22Rv1 (cell line): ENCODE results near the gene CDKAL1.

Experiments
- H3K27ac ChIP-seq: fragments of 450-650 bp; 2 replicates; pipeline ENCODE4 v1.5.1; 2017
- ZFX ChIP-seq: fragments of 450-650 bp; IDR thresholded peaks from 2 replicates; pipeline ENCODE4 v1.6.1; 2017; ENCODE audit warnings: antibody characterized with exemption, borderline replicate concordance
- TF ChIP-seq, protein P1 (sequence below): fragments of 450-650 bp; IDR thresholded peaks from 2 replicates; pipeline ENCODE4 v1.5.1; 2017; ENCODE audit warnings: mild to moderate bottlenecking

Gene CDKAL1

DNA sequence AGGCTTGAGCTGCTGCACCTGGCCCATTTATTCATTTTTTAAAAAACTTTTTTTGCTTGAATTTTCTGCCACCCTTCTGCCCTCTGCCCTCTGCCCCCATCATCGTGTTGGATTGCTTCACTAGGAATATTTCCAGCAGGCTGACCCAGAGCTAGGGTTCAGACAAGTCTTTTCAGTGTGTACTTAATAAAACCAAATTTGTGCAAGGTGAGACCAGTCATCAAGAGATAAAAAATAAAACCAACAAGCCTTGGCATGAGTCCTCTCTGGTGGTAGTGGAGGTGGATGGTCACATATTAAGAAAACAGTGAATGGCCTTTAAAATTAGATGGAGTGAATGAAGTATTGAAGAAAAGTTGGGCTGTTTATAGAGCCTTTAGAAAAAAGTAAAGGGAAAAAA, 239.6 kb downstream of the CDKAL1 start:
- TF ChIP-seq, protein P1, sequence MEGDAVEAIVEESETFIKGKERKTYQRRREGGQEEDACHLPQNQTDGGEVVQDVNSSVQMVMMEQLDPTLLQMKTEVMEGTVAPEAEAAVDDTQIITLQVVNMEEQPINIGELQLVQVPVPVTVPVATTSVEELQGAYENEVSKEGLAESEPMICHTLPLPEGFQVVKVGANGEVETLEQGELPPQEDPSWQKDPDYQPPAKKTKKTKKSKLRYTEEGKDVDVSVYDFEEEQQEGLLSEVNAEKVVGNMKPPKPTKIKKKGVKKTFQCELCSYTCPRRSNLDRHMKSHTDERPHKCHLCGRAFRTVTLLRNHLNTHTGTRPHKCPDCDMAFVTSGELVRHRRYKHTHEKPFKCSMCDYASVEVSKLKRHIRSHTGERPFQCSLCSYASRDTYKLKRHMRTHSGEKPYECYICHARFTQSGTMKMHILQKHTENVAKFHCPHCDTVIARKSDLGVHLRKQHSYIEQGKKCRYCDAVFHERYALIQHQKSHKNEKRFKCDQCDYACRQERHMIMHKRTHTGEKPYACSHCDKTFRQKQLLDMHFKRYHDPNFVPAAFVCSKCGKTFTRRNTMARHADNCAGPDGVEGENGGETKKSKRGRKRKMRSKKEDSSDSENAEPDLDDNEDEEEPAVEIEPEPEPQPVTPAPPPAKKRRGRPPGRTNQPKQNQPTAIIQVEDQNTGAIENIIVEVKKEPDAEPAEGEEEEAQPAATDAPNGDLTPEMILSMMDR = no peak
- no peak for TF ChIP-seq ZFX
- no peak overlapping the region for H3K27ac ChIP-seq

DNA sequence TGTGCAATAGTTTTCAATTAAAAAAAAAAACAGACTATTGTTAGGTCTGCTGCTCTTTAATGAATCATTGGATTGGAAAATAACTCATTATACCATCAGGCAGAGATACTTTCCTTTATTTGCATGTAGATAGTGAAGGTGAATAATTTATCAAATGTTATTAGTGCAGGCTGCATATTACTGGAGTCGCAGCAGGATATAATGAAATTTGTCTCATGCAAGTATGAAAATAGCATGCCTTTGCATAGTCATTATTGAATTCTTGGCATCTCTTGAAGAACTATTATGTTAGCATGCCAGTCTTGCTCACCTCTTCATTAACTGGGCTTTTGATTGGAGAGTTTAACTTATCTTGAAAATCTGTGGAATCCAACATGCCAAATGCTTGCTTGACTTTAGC, 241.7 kb downstream of the CDKAL1 start:
- H3K27ac ChIP-seq = no peak overlapping the region
- TF ChIP-seq ZFX = no peak
- TF ChIP-seq, protein P1 = no peak

DNA sequence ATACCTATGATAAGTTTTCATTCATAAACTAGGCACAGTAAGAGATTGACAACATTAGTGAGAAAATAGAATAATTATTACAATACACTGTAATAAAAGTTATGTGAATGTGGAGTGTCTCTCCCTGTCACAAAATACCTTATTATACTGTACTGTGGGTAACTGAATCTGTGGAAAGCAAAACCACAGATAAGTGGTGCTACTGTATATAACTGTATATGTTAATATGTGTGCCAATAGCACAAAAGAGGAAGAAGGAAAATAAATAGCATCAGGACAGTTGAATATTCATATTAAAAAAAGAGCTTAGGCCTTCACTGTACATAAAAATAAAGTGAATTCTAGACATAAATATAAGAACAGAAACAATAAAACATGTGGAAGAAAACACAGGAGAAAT, 243.5 kb downstream of the CDKAL1 start:
- no peak overlapping the region for H3K27ac ChIP-seq
- TF ChIP-seq, protein P1 = no peak
- no peak for TF ChIP-seq ZFX

DNA sequence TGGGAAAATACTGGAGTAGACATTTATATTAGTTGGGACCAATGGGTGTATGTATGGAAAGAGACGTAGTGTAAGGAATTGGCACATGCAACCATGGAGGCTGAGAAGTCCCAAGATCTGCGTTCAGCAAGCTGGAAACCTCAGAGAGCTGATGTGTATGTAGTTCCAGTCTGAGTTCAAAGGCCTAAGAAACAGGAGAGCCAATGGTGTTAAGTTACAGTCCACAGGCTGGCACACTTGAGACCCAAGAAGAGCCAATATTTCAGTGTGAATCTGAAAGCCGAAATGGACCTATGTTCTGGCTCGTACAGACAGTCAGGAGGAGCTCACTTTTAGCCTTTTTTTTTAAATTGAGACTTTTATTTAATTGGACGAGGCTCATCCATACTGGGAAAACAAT, 244.2 kb downstream of the CDKAL1 start:
- H3K27ac ChIP-seq = no peak overlapping the region
- no peak for TF ChIP-seq ZFX
- TF ChIP-seq, protein P1 = no peak

DNA sequence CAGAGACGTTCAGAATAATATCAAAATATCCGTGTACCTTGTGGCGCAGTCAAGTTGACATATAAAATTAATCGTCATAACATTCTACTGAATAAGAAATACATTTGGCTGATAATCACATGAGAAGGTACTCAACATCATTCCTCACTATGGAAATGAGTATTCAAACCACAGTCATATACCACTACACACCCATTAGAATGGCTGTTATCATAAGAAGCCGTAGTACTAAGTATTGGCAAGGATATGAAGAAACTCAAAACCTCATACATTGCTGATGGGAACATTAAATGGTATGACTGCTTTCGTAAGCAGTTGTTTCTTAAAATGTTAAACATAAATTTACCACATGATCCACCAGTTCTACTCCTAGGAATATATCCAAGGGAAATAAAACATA, 244.7 kb downstream of the CDKAL1 start:
- TF ChIP-seq, protein P1 = no peak
- no peak for TF ChIP-seq ZFX

DNA sequence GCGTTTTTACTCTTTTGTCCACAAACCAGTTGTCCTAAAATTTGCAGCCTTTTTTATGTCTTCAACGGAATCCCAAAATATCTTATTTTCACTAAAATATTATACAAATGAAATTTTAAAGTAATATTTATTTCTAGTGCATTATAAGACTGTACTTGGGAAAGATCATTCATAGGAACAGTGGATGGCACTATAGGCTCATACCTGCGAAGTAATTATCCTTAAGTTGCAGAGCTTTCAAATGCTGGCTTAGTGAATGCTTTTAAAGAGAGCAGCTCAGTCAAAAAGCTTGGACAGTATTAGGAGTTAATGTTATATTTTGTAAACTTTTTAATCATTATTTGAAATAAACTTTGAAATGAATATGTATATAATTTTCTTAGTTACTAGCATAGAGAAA, 254.9 kb downstream of the CDKAL1 start:
- TF ChIP-seq, protein P1 = peak; percentile 33; the same call in 1 of the 2 replicates
- TF ChIP-seq ZFX = no peak
- peak overlapping the region; percentile 67 for H3K27ac ChIP-seq

More for the DNA sequence above, 244.7 kb downstream of the CDKAL1 start:
- H3K27ac ChIP-seq = no peak overlapping the region

DNA sequence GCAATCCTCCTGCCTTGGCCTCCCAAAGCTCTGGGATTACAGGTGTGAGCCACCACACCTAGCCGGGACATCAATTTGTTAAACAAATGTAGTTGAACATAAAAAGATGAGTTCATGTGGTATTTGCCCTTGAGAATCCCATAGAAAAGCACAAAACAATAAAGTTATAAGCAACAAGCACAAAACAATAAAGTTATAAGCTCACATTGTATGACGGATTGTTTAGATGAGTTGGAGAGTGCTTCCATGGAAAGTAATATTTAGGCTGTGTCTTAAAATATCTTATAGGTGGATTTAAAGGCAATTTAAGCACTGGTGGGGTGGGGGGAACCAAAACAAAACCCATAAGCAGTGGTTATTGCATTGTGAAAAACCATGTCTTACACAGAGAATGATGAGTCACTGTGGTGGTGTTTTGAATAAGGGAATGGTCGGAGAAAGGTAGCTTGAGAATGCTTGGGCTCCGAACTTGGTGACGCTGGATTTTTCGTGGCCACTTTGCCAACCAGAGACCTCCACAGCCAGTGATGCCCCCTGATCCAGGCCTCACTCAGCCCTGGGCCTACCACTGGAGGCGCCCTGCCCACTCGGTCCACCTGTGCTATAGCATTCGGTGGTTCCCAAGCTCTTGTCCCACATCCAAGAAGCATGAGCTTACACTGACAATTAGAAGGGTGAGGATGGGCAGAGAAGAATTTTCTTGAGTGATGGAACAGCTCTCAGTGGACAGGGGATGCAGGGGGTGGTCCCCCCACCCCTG, 256.0 kb downstream of the CDKAL1 start:
- TF ChIP-seq ZFX = no peak
- TF ChIP-seq, protein P1 = no peak
- H3K27ac ChIP-seq = peak overlapping the region; percentile 67; the same call in 1 of the 2 replicates
